ENCODE measurements around the gene DCC. TPM values are rescaled to one million over a fixed set of nuclear protein-coding genes. Genes with fewer than 3 reads are reported as not detected.

DCC gene
- total RNA-seq, 1 experiment from 2014 or later: not detected

DNA sequence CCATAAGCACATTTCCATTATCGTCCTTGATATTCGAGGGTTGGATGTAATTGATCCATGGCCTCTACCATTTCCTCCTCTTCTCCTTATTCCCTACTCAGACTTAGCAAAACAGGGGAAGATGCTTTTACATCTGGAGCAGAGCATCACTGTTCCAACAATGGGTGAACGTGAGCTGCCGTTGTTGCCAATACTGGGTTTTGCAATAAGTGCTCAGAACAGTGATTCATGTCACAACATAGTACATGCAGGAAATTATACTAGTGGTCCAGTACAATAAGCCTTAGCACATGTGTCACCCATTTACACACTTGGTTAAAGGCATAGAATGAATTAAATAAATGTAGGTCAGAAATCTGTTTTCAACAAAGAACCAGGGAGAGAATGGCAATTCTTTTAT lies 112.4 kb downstream of the DCC start:
- POLR2A ChIA-PET (ENCODE audit: unreplicated experiment): no interaction called here
- no peaks in the 10 kb centered on the region for H3K4me1 ChIP-seq (ENCODE audit: insufficient read depth, low read length)
- H3K4me3 ChIP-seq (ENCODE audit: low read length): no peak overlapping the region
- H4K20me1 ChIP-seq (ENCODE audit: low read length): no peaks in the 10 kb centered on the region
- H3K36me3 ChIP-seq (ENCODE audit: low read depth, low read length): no peaks in the 10 kb centered on the region
- no peak overlapping the region for H3K27ac ChIP-seq (ENCODE audit: low read length)
- ATAC-seq (no peak), DNase-seq (no peak)
- H3K9ac ChIP-seq (ENCODE audit: low read length): no peak overlapping the region
- no peak overlapping the region for H2AFZ ChIP-seq (ENCODE audit: low read length)
- CTCF ChIA-PET: no interaction called here
- H3K4me2 ChIP-seq (ENCODE audit: low read length): no peak overlapping the region
- H3K79me2 ChIP-seq (ENCODE audit: low read length): no peaks in the 10 kb centered on the region
- BruUV-seq (replicated peaks): no TSS peak
- H3K27me3 ChIP-seq (ENCODE audit: low read length): no peaks in the 10 kb centered on the region
- TF ChIP-seq EZH2phosphoT487 (IDR thresholded peaks at IDR 0.05; ENCODE audit: borderline replicate concordance, low read length) (no peak), EZH2 (IDR thresholded peaks at IDR 0.05; ENCODE audit: low read length, unreplicated experiment) (no peak)
- TF ChIP-seq, protein P1, sequence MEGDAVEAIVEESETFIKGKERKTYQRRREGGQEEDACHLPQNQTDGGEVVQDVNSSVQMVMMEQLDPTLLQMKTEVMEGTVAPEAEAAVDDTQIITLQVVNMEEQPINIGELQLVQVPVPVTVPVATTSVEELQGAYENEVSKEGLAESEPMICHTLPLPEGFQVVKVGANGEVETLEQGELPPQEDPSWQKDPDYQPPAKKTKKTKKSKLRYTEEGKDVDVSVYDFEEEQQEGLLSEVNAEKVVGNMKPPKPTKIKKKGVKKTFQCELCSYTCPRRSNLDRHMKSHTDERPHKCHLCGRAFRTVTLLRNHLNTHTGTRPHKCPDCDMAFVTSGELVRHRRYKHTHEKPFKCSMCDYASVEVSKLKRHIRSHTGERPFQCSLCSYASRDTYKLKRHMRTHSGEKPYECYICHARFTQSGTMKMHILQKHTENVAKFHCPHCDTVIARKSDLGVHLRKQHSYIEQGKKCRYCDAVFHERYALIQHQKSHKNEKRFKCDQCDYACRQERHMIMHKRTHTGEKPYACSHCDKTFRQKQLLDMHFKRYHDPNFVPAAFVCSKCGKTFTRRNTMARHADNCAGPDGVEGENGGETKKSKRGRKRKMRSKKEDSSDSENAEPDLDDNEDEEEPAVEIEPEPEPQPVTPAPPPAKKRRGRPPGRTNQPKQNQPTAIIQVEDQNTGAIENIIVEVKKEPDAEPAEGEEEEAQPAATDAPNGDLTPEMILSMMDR (conservative IDR thresholded peaks at IDR 0.05; ENCODE audit: low read depth, low read length): no peak
- intact Hi-C loops (cut with micrococcal nuclease): no loop called here
- no peaks in the 10 kb centered on the region; the same call in 1 of the 2 replicates for H3K9me3 ChIP-seq (ENCODE audit: low read length)
- no peaks in the 10 kb centered on the region for H3K9me2 ChIP-seq (replicated peaks; ENCODE audit: low read length)
- H3F3A ChIP-seq (ENCODE audit: low read length, unreplicated experiment): no peaks in the 10 kb centered on the region

DNA sequence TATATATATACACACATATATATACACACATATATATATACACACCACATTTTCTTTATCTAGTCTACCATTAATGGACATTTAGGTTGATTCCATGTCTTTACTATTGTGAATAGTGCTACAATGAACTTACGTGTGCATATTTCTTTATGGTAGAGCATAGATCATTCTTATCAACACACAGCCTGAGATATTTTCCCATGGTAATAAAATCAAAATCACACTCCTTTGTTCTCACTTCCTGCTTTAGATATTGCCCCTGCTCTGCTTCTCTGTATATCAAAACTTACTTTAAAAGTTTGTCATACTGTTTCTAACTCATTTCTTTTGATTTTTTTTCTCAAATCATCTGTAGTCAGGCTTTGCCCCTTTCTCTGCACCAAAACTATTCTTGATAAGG lies 119.9 kb downstream of the DCC start:
- CTCF ChIA-PET: no interaction called here

DNA sequence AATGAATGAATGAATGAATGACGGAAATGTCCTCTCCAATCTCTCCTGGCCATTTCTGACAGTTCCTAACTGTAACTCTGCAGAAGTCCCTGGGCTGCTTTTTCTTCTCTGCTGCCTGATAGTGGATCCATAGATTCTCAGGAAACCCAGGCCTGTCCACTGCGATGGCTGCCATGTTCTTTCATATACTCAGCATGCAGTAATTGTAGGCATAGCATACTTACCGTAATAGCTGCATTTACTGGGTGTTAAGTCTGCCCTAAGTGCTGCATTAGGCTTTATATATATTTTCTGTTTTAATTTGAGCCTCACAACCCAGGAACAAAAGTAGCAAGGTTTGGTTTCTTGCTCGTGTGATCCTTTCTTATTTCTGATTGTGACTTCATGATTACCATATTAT lies 122.9 kb downstream of the DCC start:
- H4K20me1 ChIP-seq (ENCODE audit: low read length): no peaks in the 10 kb centered on the region
- no peak for TF ChIP-seq EZH2phosphoT487 (IDR thresholded peaks at IDR 0.05; ENCODE audit: borderline replicate concordance, low read length)
- no peak for TF ChIP-seq EZH2 (IDR thresholded peaks at IDR 0.05; ENCODE audit: low read length, unreplicated experiment)
- TF ChIP-seq, protein P1 (conservative IDR thresholded peaks at IDR 0.05; ENCODE audit: low read depth, low read length): no peak
- no peak overlapping the region for H3K4me2 ChIP-seq (ENCODE audit: low read length)
- DNase-seq (no peak), ATAC-seq (no peak)
- no peak overlapping the region for H3K27ac ChIP-seq (ENCODE audit: low read length)
- no peaks in the 10 kb centered on the region for H3K4me1 ChIP-seq (ENCODE audit: insufficient read depth, low read length)
- no peak overlapping the region for H3K9ac ChIP-seq (ENCODE audit: low read length)
- BruUV-seq (replicated peaks): no TSS peak
- H3K27me3 ChIP-seq (ENCODE audit: low read length): peaks cover 4% of the 10 kb centered on the region; the same call in 1 of the 2 replicates
- ChIA-PET CTCF (no interaction called here), POLR2A (ENCODE audit: unreplicated experiment) (no interaction called here)
- H3K9me3 ChIP-seq (ENCODE audit: low read length): no peaks in the 10 kb centered on the region
- intact Hi-C loops (cut with micrococcal nuclease): no loop called here
- H3K79me2 ChIP-seq (ENCODE audit: low read length): no peaks in the 10 kb centered on the region
- H3K36me3 ChIP-seq (ENCODE audit: low read depth, low read length): no peaks in the 10 kb centered on the region
- no peak overlapping the region for H3K4me3 ChIP-seq (ENCODE audit: low read length)
- no peaks in the 10 kb centered on the region for H3F3A ChIP-seq (ENCODE audit: low read length, unreplicated experiment)
- no peaks in the 10 kb centered on the region for H3K9me2 ChIP-seq (replicated peaks; ENCODE audit: low read length)
- no peak overlapping the region for H2AFZ ChIP-seq (ENCODE audit: low read length)

More for the DNA sequence above, 119.9 kb downstream of the DCC start:
- H3K36me3 ChIP-seq (ENCODE audit: low read depth, low read length): no peaks in the 10 kb centered on the region
- DNase-seq (no peak), ATAC-seq (no peak)
- no peaks in the 10 kb centered on the region for H3K79me2 ChIP-seq (ENCODE audit: low read length)
- peaks cover 4% of the 10 kb centered on the region; the same call in 1 of the 2 replicates for H3K27me3 ChIP-seq (ENCODE audit: low read length)
- no peak overlapping the region for H3K4me2 ChIP-seq (ENCODE audit: low read length)
- no peaks in the 10 kb centered on the region for H3K4me1 ChIP-seq (ENCODE audit: insufficient read depth, low read length)
- no peaks in the 10 kb centered on the region for H3F3A ChIP-seq (ENCODE audit: low read length, unreplicated experiment)
- no peak overlapping the region for H3K4me3 ChIP-seq (ENCODE audit: low read length)
- H2AFZ ChIP-seq (ENCODE audit: low read length): no peak overlapping the region
- no peaks in the 10 kb centered on the region for H3K9me3 ChIP-seq (ENCODE audit: low read length)
- H3K27ac ChIP-seq (ENCODE audit: low read length): no peak overlapping the region
- POLR2A ChIA-PET (ENCODE audit: unreplicated experiment): no interaction called here
- no TSS peak for BruUV-seq (replicated peaks)
- H4K20me1 ChIP-seq (ENCODE audit: low read length): no peaks in the 10 kb centered on the region
- no peak overlapping the region for H3K9ac ChIP-seq (ENCODE audit: low read length)
- TF ChIP-seq, protein P1 (conservative IDR thresholded peaks at IDR 0.05; ENCODE audit: low read depth, low read length): no peak
- TF ChIP-seq EZH2phosphoT487 (IDR thresholded peaks at IDR 0.05; ENCODE audit: borderline replicate concordance, low read length): no peak
- no peak for TF ChIP-seq EZH2 (IDR thresholded peaks at IDR 0.05; ENCODE audit: low read length, unreplicated experiment)
- intact Hi-C loops (cut with micrococcal nuclease): no loop called here
- H3K9me2 ChIP-seq (replicated peaks; ENCODE audit: low read length): no peaks in the 10 kb centered on the region

Measured in PC-3 (cell line).